Stimulated activated CD8-positive, alpha-beta memory T cell treated with anti-CD3 and anti-CD28 coated beads, Interleukin-4, amount 100 ng/mL, for 48 hours (primary cell): ENCODE data around the gene BCDIN3D.
"Not testable (repeated sequence)": the region's sequence is repeated elsewhere in the genome, so short reads cannot be mapped to it uniquely, and the experiment has no call there.

ENCODE experiments used
- DNase-seq: peaks from one replicate; pipeline ENCODE4 v3.0.0-alpha.2; 2020

The BCDIN3D gene

GRCh38 chr12:49876070-49876469 is 33.2 kb upstream of the BCDIN3D start:
- no peak for DNase-seq

GRCh38 chr12:49875115-49875720 is 32.3 kb upstream of the BCDIN3D start:
- no peak for DNase-seq

- no peak for DNase-seq
These were observed 31.4 kb upstream of the BCDIN3D start for GRCh38 chr12:49874142-49874897.

GRCh38 chr12:49873361-49873934 is 30.5 kb upstream of the BCDIN3D start:
- DNase-seq, result no peak

GRCh38 chr12:49872781-49873181 is 29.9 kb upstream of the BCDIN3D start:
- no peak for DNase-seq

GRCh38 chr12:49872381-49872780 is 29.5 kb upstream of the BCDIN3D start:
- DNase-seq, result no peak

GRCh38 chr12:49871811-49872251 is 28.9 kb upstream of the BCDIN3D start:
- DNase-seq, result not testable (repeated sequence)

GRCh38 chr12:49871263-49871561 is 28.3 kb upstream of the BCDIN3D start:
- DNase-seq, result no peak

GRCh38 chr12:49870501-49871262 is 27.8 kb upstream of the BCDIN3D start:
- DNase-seq, result no peak

- DNase-seq, result no peak
These were observed 27.1 kb upstream of the BCDIN3D start for GRCh38 chr12:49869816-49870500.

GRCh38 chr12:49868952-49869815 is 26.3 kb upstream of the BCDIN3D start:
- DNase-seq, result no peak

GRCh38 chr12:49868449-49868848 is 25.5 kb upstream of the BCDIN3D start:
- DNase-seq, result no peak

GRCh38 chr12:49867570-49868341 is 24.9 kb upstream of the BCDIN3D start:
- no peak for DNase-seq

- DNase-seq, result peak; percentile 89
These were observed 24.1 kb upstream of the BCDIN3D start for GRCh38 chr12:49866859-49867569.

- DNase-seq, result no peak
These were observed 22.9 kb upstream of the BCDIN3D start for GRCh38 chr12:49865782-49866135.

- DNase-seq, result no peak
These were observed 22.3 kb upstream of the BCDIN3D start for GRCh38 chr12:49865109-49865781.

- no peak for DNase-seq
These were observed 21.8 kb upstream of the BCDIN3D start for GRCh38 chr12:49864798-49865090.

GRCh38 chr12:49863946-49864797 is 21.3 kb upstream of the BCDIN3D start:
- no peak for DNase-seq

GRCh38 chr12:49860921-49861320 is 18.0 kb upstream of the BCDIN3D start:
- DNase-seq, result not testable (repeated sequence)
